Neural progenitor cell (in vitro differentiated cells): ENCODE results near the gene FGFRL1. TPM values are rescaled to one million over a fixed set of nuclear protein-coding genes. Genes with fewer than 3 reads are reported as not detected.

Experiments
- DNase-seq: peaks from one replicate; pipeline ENCODE4 v3.0.0-alpha.2; 2016; ENCODE audit warnings: low spot score
- H2AFZ ChIP-seq: fragments of 200-600 bp; sonication (generic); replicated peaks from 2 replicates; pipeline ENCODE4 v1.6.1; 2016; ENCODE audit warnings: antibody characterized with exemption
- H3F3A ChIP-seq: fragments of 200-600 bp; sonication (generic); 2 replicates; pipeline ENCODE4 v1.6.1; 2016; ENCODE audit warnings: antibody characterized with exemption, low read depth
- H3K27ac ChIP-seq: fragments of 200-600 bp; sonication (generic); 2 replicates; pipeline ENCODE4 v1.5.1; 2016; ENCODE audit warnings: mild to moderate bottlenecking
- H3K27me3 ChIP-seq: fragments of 200-600 bp; sonication (generic); 2 replicates; pipeline ENCODE4 v1.6.1; 2016; ENCODE audit warnings: mild to moderate bottlenecking, moderate library complexity
- H3K36me3 ChIP-seq: fragments of 200-600 bp; sonication (generic); 2 replicates; pipeline ENCODE4 v1.5.1; 2016
- H3K4me1 ChIP-seq: fragments of 200-600 bp; sonication (generic); 2 replicates; pipeline ENCODE4 v1.6.1; 2016; ENCODE audit warnings: mixed run types
- H3K4me2 ChIP-seq: fragments of 200-600 bp; sonication (generic); 2 replicates; pipeline ENCODE4 v1.6.1; 2016
- H3K4me3 ChIP-seq: fragments of 200-600 bp; sonication (generic); 2 replicates; pipeline ENCODE4 v1.5.1; 2016
- H3K79me2 ChIP-seq: fragments of 200-600 bp; sonication (generic); 2 replicates; pipeline ENCODE4 v1.6.1; 2016; ENCODE audit warnings: low read depth
- H3K9ac ChIP-seq: fragments of 200-600 bp; sonication (generic); 2 replicates; pipeline ENCODE4 v1.6.1; 2016
- H3K9me3 ChIP-seq: fragments of 200-600 bp; sonication (generic); 2 replicates; pipeline ENCODE4 v1.5.1; 2016; ENCODE audit warnings: low read depth
- H4K20me1 ChIP-seq: fragments of 200-600 bp; sonication (generic); 2 replicates; pipeline ENCODE4 v1.6.1; 2016; ENCODE audit warnings: low read depth
- H3K27ac Mint-ChIP-seq: 3 replicates; pipeline ENCODE4 v1.8.0; 2021; ENCODE audit warnings: mixed read lengths
- H3K27me3 Mint-ChIP-seq: 2 replicates; pipeline ENCODE4 v1.8.0; 2022; ENCODE audit warnings: low read depth, mild to moderate bottlenecking, inconsistent platforms, moderate library complexity, mixed read lengths; ENCODE audit not compliant: insufficient read depth
- H3K36me3 Mint-ChIP-seq: 3 replicates; pipeline ENCODE4 v1.8.0; 2021; ENCODE audit warnings: mixed read lengths
- H3K4me1 Mint-ChIP-seq: 3 replicates; pipeline ENCODE4 v1.8.0; 2021; ENCODE audit warnings: mixed read lengths
- H3K4me3 Mint-ChIP-seq: 3 replicates; pipeline ENCODE4 v1.8.0; 2021; ENCODE audit warnings: mild to moderate bottlenecking, moderate library complexity, mixed read lengths
- H3K9me3 Mint-ChIP-seq: 3 replicates; pipeline ENCODE4 v1.8.0; 2020; ENCODE audit warnings: mixed read lengths
- CTCF ChIP-seq: fragments of 200-600 bp; sonication (generic); IDR thresholded peaks from 2 replicates; pipeline ENCODE4 v1.5.1; 2017; ENCODE audit warnings: antibody characterized with exemption, mild to moderate bottlenecking
- EZH2 ChIP-seq: fragments of 200-600 bp; sonication (generic); IDR thresholded peaks from 2 replicates; pipeline ENCODE4 v1.6.1; 2017; ENCODE audit warnings: antibody characterized with exemption, mild to moderate bottlenecking, moderate library complexity
- EZH2phosphoT487 ChIP-seq: fragments of 200-600 bp; sonication (generic); IDR thresholded peaks from 2 replicates; pipeline ENCODE4 v1.6.1; 2017; ENCODE audit warnings: antibody characterized with exemption
- total RNA-seq: library from RNA; depleted of rRNA; stranded (reverse); fragments of >200 nt; gene quantifications from 2 replicates; pipeline ENCODE4 v1.2.3, GENCODE V29; 2015; ENCODE audit warnings: low replicate concordance

Gene FGFRL1
- total RNA-seq, 1 donor from 2014 or later = 9.6 TPM

GRCh38 chr4:1002131-1002630 lies 9.2 kb upstream of the FGFRL1 start:
- peak overlapping the region; percentile 72 for H3K4me2 ChIP-seq
- Mint-ChIP-seq H3K4me1 (peaks cover 6% of the 10 kb centered on the region), H3K27me3 (peaks cover 56% of the 10 kb centered on the region), H3K27ac (no peak overlapping the region), H3K36me3 (peaks cover 4% of the 10 kb centered on the region), H3K9me3 (peaks cover 10% of the 10 kb centered on the region), H3K4me3 (peak overlapping the region; percentile 65)
- H3F3A ChIP-seq = no peaks in the 10 kb centered on the region
- peak; percentile 98 for TF ChIP-seq EZH2phosphoT487
- TF ChIP-seq EZH2 = peak; percentile 100
- TF ChIP-seq CTCF = no peak
- H3K27ac ChIP-seq = no peak overlapping the region
- DNase-seq = peak; percentile 59
- peaks cover 36% of the 10 kb centered on the region for H4K20me1 ChIP-seq
- peak overlapping the region; percentile 40 for H3K4me3 ChIP-seq
- no peak overlapping the region for H3K9ac ChIP-seq
- H3K4me1 ChIP-seq = peaks cover 9% of the 10 kb centered on the region
- no peak overlapping the region for H2AFZ ChIP-seq
- peaks cover 100% of the 10 kb centered on the region for H3K27me3 ChIP-seq
- no peaks in the 10 kb centered on the region for H3K36me3 ChIP-seq
- no peaks in the 10 kb centered on the region for H3K9me3 ChIP-seq
- H3K79me2 ChIP-seq = no peaks in the 10 kb centered on the region

GRCh38 chr4:1002631-1003251 lies 8.7 kb upstream of the FGFRL1 start:
- Histone ChIP-seq H3K9ac (no peak overlapping the region), H3K4me3 (peak overlapping the region; percentile 40), H3K9me3 (no peaks in the 10 kb centered on the region), H3K27ac (no peak overlapping the region), H3K4me1 (peaks cover 6% of the 10 kb centered on the region), H3F3A (no peaks in the 10 kb centered on the region), H2AFZ (peak overlapping the region; percentile 82), H3K4me2 (peak overlapping the region; percentile 72), H4K20me1 (peaks cover 34% of the 10 kb centered on the region), H3K79me2 (no peaks in the 10 kb centered on the region), H3K27me3 (peaks cover 100% of the 10 kb centered on the region), H3K36me3 (no peaks in the 10 kb centered on the region)
- DNase-seq = peak; percentile 68
- peaks cover 10% of the 10 kb centered on the region for H3K9me3 Mint-ChIP-seq
- TF ChIP-seq CTCF = no peak
- peak; percentile 99 for TF ChIP-seq EZH2
- TF ChIP-seq EZH2phosphoT487 = peak; percentile 93
- H3K4me1 Mint-ChIP-seq = peaks cover 6% of the 10 kb centered on the region
- H3K27ac Mint-ChIP-seq = no peak overlapping the region
- peaks cover 4% of the 10 kb centered on the region for H3K36me3 Mint-ChIP-seq
- no peak overlapping the region for H3K4me3 Mint-ChIP-seq
- H3K27me3 Mint-ChIP-seq = peaks cover 60% of the 10 kb centered on the region

- Histone ChIP-seq H3K27me3 (peaks cover 100% of the 10 kb centered on the region), H3K27ac (no peak overlapping the region), H4K20me1 (peaks cover 33% of the 10 kb centered on the region), H3K4me3 (peak overlapping the region; percentile 40), H3K9me3 (no peaks in the 10 kb centered on the region), H3F3A (no peaks in the 10 kb centered on the region), H3K36me3 (no peaks in the 10 kb centered on the region), H3K4me2 (peak overlapping the region; percentile 72), H3K4me1 (peaks cover 5% of the 10 kb centered on the region), H2AFZ (no peak overlapping the region), H3K9ac (no peak overlapping the region), H3K79me2 (no peaks in the 10 kb centered on the region)
- H3K36me3 Mint-ChIP-seq = peaks cover 4% of the 10 kb centered on the region
- DNase-seq = peak; percentile 62
- no peak overlapping the region for H3K4me3 Mint-ChIP-seq
- peaks cover 5% of the 10 kb centered on the region for H3K4me1 Mint-ChIP-seq
- H3K27me3 Mint-ChIP-seq = peaks cover 60% of the 10 kb centered on the region
- H3K27ac Mint-ChIP-seq = no peak overlapping the region
- no peak for TF ChIP-seq EZH2
- no peak for TF ChIP-seq CTCF
- TF ChIP-seq EZH2phosphoT487 = no peak
- H3K9me3 Mint-ChIP-seq = peaks cover 12% of the 10 kb centered on the region
These were observed 8.0 kb upstream of the FGFRL1 start for GRCh38 chr4:1003271-1004070.
